Sigmoid colon (tissue), 7 donors: ENCODE measurements around the gene CCSER1. TPM values are rescaled to one million over a fixed set of nuclear protein-coding genes. Genes with fewer than 3 reads are reported as not detected.

Experiments
- DNase-seq: peaks from one replicate; pipeline ENCODE4 v3.0.0-alpha.2; 2019
- H3K27ac ChIP-seq, 4 donors: fragments of 200-600 bp; sonication (generic); one replicate each; pipeline ENCODE4 v1.5.1; 2016 to 2019; ENCODE audit warnings: mild to moderate bottlenecking in 1 of 4
- H3K27me3 ChIP-seq, 3 donors: fragments of 200-600 bp; sonication (generic); one replicate each; pipeline ENCODE4 v1.5.1; 2019; ENCODE audit warnings: mild to moderate bottlenecking in 1 of 3
- H3K36me3 ChIP-seq, 4 donors: fragments of 200-600 bp; sonication (generic); one replicate each; pipeline ENCODE4 v1.5.1; 2016 to 2019
- H3K4me1 ChIP-seq, 4 donors: fragments of 200-600 bp; sonication (generic); one replicate each; pipeline ENCODE4 v1.5.1; 2017 to 2019
- H3K4me3 ChIP-seq, 4 donors: fragments of 200-600 bp; sonication (generic); one replicate each; pipeline ENCODE4 v1.5.1; 2017 to 2019; ENCODE audit warnings: mild to moderate bottlenecking in 2 of 4, moderate library complexity in 1 of 4
- H3K9me3 ChIP-seq, 4 donors: fragments of 200-600 bp in 3 of 4; sonication (generic) in 3 of 4; one replicate each; pipeline versions ENCODE4 v1.5.1 to v1.6.1; 2013 to 2019
- EP300 ChIP-seq, 4 donors: sonication (generic); formaldehyde crosslinking; IDR thresholded peaks; one replicate each; pipeline ENCODE4 v1.6.1; 2017; ENCODE audit warnings: antibody characterized with exemption in 4 of 4
- POLR2A ChIP-seq, 2 donors: fragments of 450-650 bp; IDR thresholded peaks; one replicate each; pipeline ENCODE4 v1.6.1; 2016; ENCODE audit warnings: antibody characterized with exemption in 2 of 2, mild to moderate bottlenecking in 2 of 2, moderate library complexity in 2 of 2
- POLR2AphosphoS5 ChIP-seq, 4 donors: sonication (generic); formaldehyde crosslinking; IDR thresholded peaks; one replicate each; pipeline ENCODE4 v1.6.1; 2017; ENCODE audit warnings: antibody characterized with exemption in 4 of 4
- WGBS, 2 donors: extraction: QIAGEN DNeasy Blood & Tissue Kit; methylation state at CpG; one replicate each; pipeline ENCODE4 v1.1.7; 2013; 5-methylcytosine and 5-hydroxymethylcytosine counted together
- intact Hi-C: fragments of 100-400 bp; cut with DNase I; formaldehyde crosslinking; loops from one replicate; pipeline ENCODE4 v1.15.1; 2023
- polyA plus RNA-seq, 3 donors: library from polyadenylated mRNA; stranded (reverse); fragments of 200-250 nt; gene quantifications; one replicate each; pipeline ENCODE4 v1.2.3, GENCODE V29; 2013
- total RNA-seq, 4 donors: library from RNA; depleted of rRNA; stranded (reverse); fragments of >200 nt; gene quantifications; one replicate each; pipeline ENCODE4 v1.1.0, GENCODE V29; 2016
- TF ChIP-seq, protein P1 (sequence below), 4 experiments: fragments of 450-650 bp in 3 of 4; fragments of 200-600 bp in 1 of 4; IDR thresholded peaks; one replicate each; pipeline ENCODE4 v1.5.1; 2016 to 2019; ENCODE audit warnings: antibody characterized with exemption in 4 of 4, mild to moderate bottlenecking in 3 of 4, moderate library complexity in 2 of 4
- donor health status: healthy with polysubstance abuse.
- donor health status: Bipolar disorder and iron deficiency.
- donor health status: healthy.

The CCSER1 gene
- total and polyA plus RNA-seq, 7 donors, result 1.6 to 7.2 (median 4.2) TPM

DNA sequence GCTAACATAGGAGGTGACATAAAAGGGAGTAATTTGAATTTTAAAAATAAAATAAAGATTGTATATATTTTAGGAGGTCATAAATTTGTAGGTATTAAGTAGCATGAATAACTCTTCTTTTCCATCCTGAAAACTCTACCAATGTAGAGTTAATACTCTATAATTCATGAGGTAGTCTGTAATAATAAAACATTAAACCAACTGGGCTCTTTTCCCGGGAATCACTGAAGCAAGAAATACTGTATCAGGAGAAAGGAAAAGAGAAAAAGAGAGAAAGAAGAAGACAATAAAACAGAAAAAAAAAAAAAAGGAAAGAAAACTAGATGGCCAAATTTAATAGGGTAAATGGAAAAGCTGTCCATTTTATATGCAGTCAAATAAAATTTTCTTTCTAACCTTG lies 984.4 kb downstream of the CCSER1 start:
- Histone ChIP-seq H3K9me3 (no peaks in the 10 kb centered on the region), H3K27me3 (no peaks in the 10 kb centered on the region), H3K27ac (no peak overlapping the region), H3K4me1 (no peaks in the 10 kb centered on the region), H3K4me3 (no peak overlapping the region), H3K36me3 (no peaks in the 10 kb centered on the region)
- intact Hi-C loops, result no loop called here
- no peak for TF ChIP-seq POLR2AphosphoS5 (IDR thresholded peaks at IDR 0.05)
- TF ChIP-seq, protein P1, sequence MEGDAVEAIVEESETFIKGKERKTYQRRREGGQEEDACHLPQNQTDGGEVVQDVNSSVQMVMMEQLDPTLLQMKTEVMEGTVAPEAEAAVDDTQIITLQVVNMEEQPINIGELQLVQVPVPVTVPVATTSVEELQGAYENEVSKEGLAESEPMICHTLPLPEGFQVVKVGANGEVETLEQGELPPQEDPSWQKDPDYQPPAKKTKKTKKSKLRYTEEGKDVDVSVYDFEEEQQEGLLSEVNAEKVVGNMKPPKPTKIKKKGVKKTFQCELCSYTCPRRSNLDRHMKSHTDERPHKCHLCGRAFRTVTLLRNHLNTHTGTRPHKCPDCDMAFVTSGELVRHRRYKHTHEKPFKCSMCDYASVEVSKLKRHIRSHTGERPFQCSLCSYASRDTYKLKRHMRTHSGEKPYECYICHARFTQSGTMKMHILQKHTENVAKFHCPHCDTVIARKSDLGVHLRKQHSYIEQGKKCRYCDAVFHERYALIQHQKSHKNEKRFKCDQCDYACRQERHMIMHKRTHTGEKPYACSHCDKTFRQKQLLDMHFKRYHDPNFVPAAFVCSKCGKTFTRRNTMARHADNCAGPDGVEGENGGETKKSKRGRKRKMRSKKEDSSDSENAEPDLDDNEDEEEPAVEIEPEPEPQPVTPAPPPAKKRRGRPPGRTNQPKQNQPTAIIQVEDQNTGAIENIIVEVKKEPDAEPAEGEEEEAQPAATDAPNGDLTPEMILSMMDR (IDR thresholded peaks at IDR 0.05), result no peak
- TF ChIP-seq EP300 (IDR thresholded peaks at IDR 0.05), result no peak
- TF ChIP-seq POLR2A (IDR thresholded peaks at IDR 0.05), result no peak
- no peak for DNase-seq
- 55 to 76% methylated on average over 1 of the region's 1 CpG for WGBS, 2 donors

GRCh38 chr4:91113130-91113706 lies 986.0 kb downstream of the CCSER1 start:
- no peaks in the 10 kb centered on the region for H3K4me1 ChIP-seq
- 52 to 59% methylated on average over 4 of the region's 4 CpGs for WGBS, 2 donors
- H3K27ac ChIP-seq, result no peak overlapping the region
- H3K27me3 ChIP-seq, result no peaks in the 10 kb centered on the region
- H3K9me3 ChIP-seq, result no peaks in the 10 kb centered on the region
- no peak for DNase-seq
- TF ChIP-seq, protein P1 (IDR thresholded peaks at IDR 0.05), result no peak
- no peak for TF ChIP-seq POLR2AphosphoS5 (IDR thresholded peaks at IDR 0.05)
- TF ChIP-seq POLR2A (IDR thresholded peaks at IDR 0.05), result no peak
- TF ChIP-seq EP300 (IDR thresholded peaks at IDR 0.05), result no peak
- intact Hi-C loops, result no loop called here
- no peak overlapping the region for H3K4me3 ChIP-seq
- H3K36me3 ChIP-seq, result no peaks in the 10 kb centered on the region

DNA sequence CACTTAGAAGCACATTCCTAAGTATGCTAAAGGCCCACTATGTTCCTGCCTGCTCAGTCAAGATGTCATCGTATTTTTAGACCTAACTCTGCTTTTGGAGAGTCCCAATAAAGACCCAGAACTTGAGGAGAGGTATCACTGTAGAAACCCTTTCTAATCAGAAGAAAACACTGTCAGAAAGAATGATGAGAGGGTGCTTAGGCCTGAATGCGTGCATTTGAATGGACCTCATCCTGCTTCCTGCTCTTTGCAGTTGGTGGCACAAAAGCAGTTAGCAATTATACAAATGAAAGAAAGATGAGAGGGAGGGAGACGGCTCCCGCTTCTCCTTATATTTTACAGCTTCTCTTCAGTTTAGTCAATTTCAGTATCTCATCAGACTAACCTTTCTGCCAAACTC lies 987.2 kb downstream of the CCSER1 start:
- 87% methylated on average over 4 of the region's 4 CpGs for WGBS, 2 donors
- no peak overlapping the region for H3K4me3 ChIP-seq
- no peak for TF ChIP-seq EP300 (IDR thresholded peaks at IDR 0.05)
- no peak for TF ChIP-seq POLR2AphosphoS5 (IDR thresholded peaks at IDR 0.05)
- TF ChIP-seq, protein P1 (IDR thresholded peaks at IDR 0.05), result no peak
- TF ChIP-seq POLR2A (IDR thresholded peaks at IDR 0.05), result no peak
- DNase-seq, result no peak
- H3K4me1 ChIP-seq, result no peaks in the 10 kb centered on the region
- H3K9me3 ChIP-seq, result no peaks in the 10 kb centered on the region
- intact Hi-C loops, result no loop called here
- H3K27me3 ChIP-seq, result no peaks in the 10 kb centered on the region
- no peak overlapping the region for H3K27ac ChIP-seq
- no peaks in the 10 kb centered on the region for H3K36me3 ChIP-seq

GRCh38 chr4:91116861-91117260 lies 989.7 kb downstream of the CCSER1 start:
- Histone ChIP-seq H3K9me3 (no peaks in the 10 kb centered on the region), H3K27ac (no peak overlapping the region), H3K4me1 (no peaks in the 10 kb centered on the region), H3K4me3 (no peak overlapping the region), H3K36me3 (no peaks in the 10 kb centered on the region), H3K27me3 (no peaks in the 10 kb centered on the region)
- no peak for DNase-seq
- TF ChIP-seq, protein P1 (IDR thresholded peaks at IDR 0.05), result no peak
- TF ChIP-seq POLR2AphosphoS5 (IDR thresholded peaks at IDR 0.05) (no peak), POLR2A (IDR thresholded peaks at IDR 0.05) (no peak), EP300 (IDR thresholded peaks at IDR 0.05) (no peak)
- intact Hi-C loops, result no loop called here

DNA sequence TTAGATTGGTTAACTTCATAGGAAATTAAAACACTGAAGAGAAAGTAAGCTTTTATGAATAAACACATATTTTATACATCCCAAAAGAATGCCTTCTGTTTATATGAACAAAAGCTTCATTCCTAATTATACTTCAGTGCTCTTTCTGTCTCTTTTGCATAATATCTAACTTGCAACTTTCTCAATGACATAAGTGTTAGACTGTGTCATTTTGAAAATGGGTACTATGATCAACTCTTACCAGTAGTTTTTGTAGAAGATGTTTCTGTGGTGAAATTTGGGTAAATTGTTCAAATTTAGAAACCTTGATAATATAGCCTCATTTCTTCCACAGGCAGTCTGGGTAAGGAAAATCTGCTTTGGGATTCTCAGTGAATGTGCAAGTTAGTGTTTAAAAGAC lies 991.4 kb downstream of the CCSER1 start:
- no peaks in the 10 kb centered on the region for H3K9me3 ChIP-seq
- no peak for DNase-seq
- H3K4me1 ChIP-seq, result no peaks in the 10 kb centered on the region
- TF ChIP-seq POLR2AphosphoS5 (IDR thresholded peaks at IDR 0.05), result no peak
- TF ChIP-seq, protein P1 (IDR thresholded peaks at IDR 0.05), result no peak
- no peak for TF ChIP-seq POLR2A (IDR thresholded peaks at IDR 0.05)
- TF ChIP-seq EP300 (IDR thresholded peaks at IDR 0.05), result no peak
- intact Hi-C loops, result no loop called here
- H3K4me3 ChIP-seq, result no peak overlapping the region
- no peak overlapping the region for H3K27ac ChIP-seq
- no peaks in the 10 kb centered on the region for H3K27me3 ChIP-seq
- H3K36me3 ChIP-seq, result no peaks in the 10 kb centered on the region
